Right cardiac atrium (tissue), 5 donors: Measurements from ENCODE around the gene MCTP2. TPM values are rescaled to one million over a fixed set of nuclear protein-coding genes. Genes with fewer than 3 reads are reported as not detected.

ENCODE experiments used
- ATAC-seq, 2 donors: fragments of 200-7000 bp; cut with Tn5 transposase; one replicate each; pipeline versions ENCODE4 v1.8.0 to v1.9.1; 2020; ENCODE audit warnings: moderate library complexity in 2 of 2, mild to moderate bottlenecking in 1 of 2
- DNase-seq, 3 donors: peaks; one replicate each; pipeline ENCODE4 v3.0.0-alpha.2; 2020
- H3K27ac ChIP-seq: one replicate; pipeline ENCODE4 v1.5.1; 2013; ENCODE audit warnings: mild to moderate bottlenecking, low read length, control low read depth, moderate library complexity
- H3K27me3 ChIP-seq: one replicate; pipeline ENCODE4 v1.6.1; 2013; ENCODE audit not compliant: control insufficient read depth, insufficient read depth
- H3K4me1 ChIP-seq: one replicate; pipeline ENCODE4 v1.6.1; 2013; ENCODE audit warnings: low read length; ENCODE audit not compliant: control insufficient read depth, insufficient read depth
- H3K4me3 ChIP-seq: one replicate; pipeline ENCODE4 v1.5.1; 2013; ENCODE audit warnings: low read length, control low read depth
- H3K9me3 ChIP-seq: one replicate; pipeline ENCODE4 v1.6.1; 2013; ENCODE audit warnings: low read length; ENCODE audit not compliant: control insufficient read depth
- WGBS: extraction: QIAGEN DNeasy Blood & Tissue Kit; methylation state at CpG from one replicate; pipeline ENCODE4 v1.1.7; 2013; 5-methylcytosine and 5-hydroxymethylcytosine counted together
- intact Hi-C, 4 donors: fragments of 100-400 bp; cut with DNase I; formaldehyde crosslinking; loops; one replicate each; pipeline versions ENCODE4 v1.11.0 to v1.14.0; 2022 to 2023
- polyA plus RNA-seq: library from polyadenylated mRNA; stranded (reverse); fragments of 200-250 nt; gene quantifications from one replicate; pipeline ENCODE4 v1.2.3, GENCODE V29; 2013
- total RNA-seq, 4 donors: library from RNA; stranded (reverse); fragmentation: NEBNext Ultra II Directional; extraction: Animal tissue kit (Norgen Biotek cat#: 25700); gene quantifications; one replicate each; pipeline ENCODE4 v1.2.1, GENCODE V29; 2021
- donor health status: healthy with polysubstance abuse.
- donor health status: DM: no; HTN: yes; CAD: no.
- donor health status: DM: no; HTN: no; CAD: no.
- donor health status: DM: no; HTN: yes; CAD: no; lungs with severe emphysema.
- donor health status: DM: yes; HTN: yes; CAD: no.

Gene MCTP2
- total and polyA plus RNA-seq, 5 donors: 0.11 to 1.2 (median 0.72) TPM

DNA sequence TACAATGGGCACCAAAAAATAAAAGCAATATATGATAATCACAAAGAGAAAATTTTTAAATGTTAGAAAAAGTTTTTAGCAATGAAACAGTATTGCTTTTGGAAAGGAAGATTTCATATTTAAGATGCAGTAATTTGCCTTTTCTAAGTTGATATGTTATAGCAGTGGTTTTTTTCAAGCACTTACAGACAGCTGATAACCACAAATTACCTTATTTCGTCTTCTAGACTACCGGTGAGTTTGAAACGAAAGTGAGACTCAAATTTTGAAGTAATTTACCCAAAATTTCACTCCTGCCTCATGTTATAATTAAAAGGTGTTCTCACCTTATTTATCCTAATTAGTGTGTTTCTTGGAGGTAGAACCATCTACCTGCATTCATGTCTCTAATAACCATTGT is 207.8 kb downstream of the MCTP2 start:
- no peaks in the 10 kb centered on the region for H3K27me3 ChIP-seq
- H3K4me3 ChIP-seq: no peak overlapping the region
- DNase-seq (no peak), ATAC-seq (no peak)
- intact Hi-C loops: no loop called here
- H3K27ac ChIP-seq: no peak overlapping the region
- no peaks in the 10 kb centered on the region for H3K9me3 ChIP-seq
- H3K4me1 ChIP-seq: no peaks in the 10 kb centered on the region
- 87% methylated on average over 3 of the region's 3 CpGs for WGBS

DNA sequence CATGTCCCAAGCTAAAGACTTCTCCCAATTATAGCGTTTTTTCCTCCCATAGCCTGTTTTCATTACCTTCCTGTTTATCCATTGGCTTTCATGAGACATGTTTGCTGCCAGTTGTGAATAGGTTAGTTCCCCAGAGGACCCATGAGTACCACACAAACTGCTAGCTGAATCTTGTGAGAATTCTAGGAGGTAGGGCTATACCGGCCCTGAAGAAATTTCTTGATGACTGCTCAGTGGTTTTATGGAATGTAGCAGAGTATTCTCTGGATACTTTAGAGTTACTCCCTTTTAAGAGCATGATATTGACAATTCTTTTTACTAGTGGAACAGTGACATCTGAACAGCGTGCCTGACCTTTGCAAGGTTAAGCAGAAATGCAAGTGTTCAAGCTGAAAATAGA is 210.4 kb downstream of the MCTP2 start:
- Histone ChIP-seq H3K9me3 (no peaks in the 10 kb centered on the region), H3K27me3 (no peaks in the 10 kb centered on the region), H3K27ac (no peak overlapping the region), H3K4me1 (no peaks in the 10 kb centered on the region), H3K4me3 (no peak overlapping the region)
- WGBS: 82% methylated on average over 3 of the region's 3 CpGs
- DNase-seq: no peak
- ATAC-seq: no peak
- intact Hi-C loops: no loop called here

- Histone ChIP-seq H3K4me3 (no peak overlapping the region), H3K27me3 (no peaks in the 10 kb centered on the region), H3K4me1 (no peaks in the 10 kb centered on the region), H3K27ac (no peak overlapping the region), H3K9me3 (no peaks in the 10 kb centered on the region)
- intact Hi-C loops: no loop called here
- WGBS: 70% methylated on average over 1 of the region's 1 CpG
- ATAC-seq (no peak), DNase-seq (no peak)
Measured at GRCh38 chr15:94442480-94442879, 211.1 kb downstream of the MCTP2 start.

GRCh38 chr15:94443186-94443585 is 211.8 kb downstream of the MCTP2 start:
- intact Hi-C loops: no loop called here
- Histone ChIP-seq H3K27me3 (no peaks in the 10 kb centered on the region), H3K27ac (no peak overlapping the region), H3K4me1 (no peaks in the 10 kb centered on the region), H3K4me3 (no peak overlapping the region), H3K9me3 (no peaks in the 10 kb centered on the region)
- DNase-seq (no peak), ATAC-seq (no peak)
- 79% methylated on average over 5 of the region's 5 CpGs for WGBS

GRCh38 chr15:94445566-94446160 is 214.3 kb downstream of the MCTP2 start:
- H3K4me1 ChIP-seq: no peaks in the 10 kb centered on the region
- WGBS: 60% methylated on average over 7 of the region's 7 CpGs
- no peak overlapping the region for H3K4me3 ChIP-seq
- ATAC-seq: no peak
- H3K27me3 ChIP-seq: no peaks in the 10 kb centered on the region
- intact Hi-C loops: no loop called here
- H3K9me3 ChIP-seq: no peaks in the 10 kb centered on the region
- no peak overlapping the region for H3K27ac ChIP-seq
- no peak for DNase-seq

- Histone ChIP-seq H3K4me3 (no peak overlapping the region), H3K27ac (no peak overlapping the region), H3K27me3 (no peaks in the 10 kb centered on the region), H3K9me3 (no peaks in the 10 kb centered on the region), H3K4me1 (no peaks in the 10 kb centered on the region)
- DNase-seq: no peak
- intact Hi-C loops: no loop called here
- no peak for ATAC-seq
Measured at GRCh38 chr15:94446441-94446840, 215.1 kb downstream of the MCTP2 start.

DNA sequence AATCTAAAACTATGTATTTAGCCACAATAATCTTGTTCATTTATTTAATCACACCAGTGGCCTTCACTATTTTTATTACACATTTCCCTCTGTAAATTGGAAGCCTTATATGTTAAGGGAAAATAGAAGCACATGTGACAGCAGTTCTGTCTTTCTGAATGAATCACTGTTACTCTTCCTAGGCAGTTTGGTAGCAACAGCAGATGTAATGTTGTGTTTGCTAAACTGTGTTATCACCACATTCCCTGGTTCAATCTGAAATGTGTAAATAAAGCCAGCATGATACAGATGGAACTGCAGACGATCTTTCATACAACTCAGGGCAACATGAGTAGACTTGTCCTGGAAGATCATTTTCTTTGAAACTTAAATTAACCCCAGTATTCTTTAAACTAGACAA is 220.1 kb downstream of the MCTP2 start:
- no peaks in the 10 kb centered on the region for H3K27me3 ChIP-seq
- no peak overlapping the region for H3K4me3 ChIP-seq
- 45% methylated on average over 1 of the region's 1 CpG for WGBS
- no peaks in the 10 kb centered on the region for H3K9me3 ChIP-seq
- ATAC-seq (no peak), DNase-seq (no peak)
- intact Hi-C loops: no loop called here
- H3K27ac ChIP-seq: no peak overlapping the region
- no peaks in the 10 kb centered on the region for H3K4me1 ChIP-seq

GRCh38 chr15:94453227-94453988 is 222.0 kb downstream of the MCTP2 start:
- intact Hi-C loops: no loop called here
- H3K27ac ChIP-seq: no peak overlapping the region
- 86% methylated on average over 1 of the region's 1 CpG for WGBS

GRCh38 chr15:94455297-94455696 is 223.9 kb downstream of the MCTP2 start:
- no peak for ATAC-seq
- H3K27ac ChIP-seq: no peak overlapping the region
- no peak for DNase-seq
- WGBS: 94% methylated on average over 9 of the region's 9 CpGs
- no peaks in the 10 kb centered on the region for H3K9me3 ChIP-seq
- intact Hi-C loops: no loop called here
- no peak overlapping the region for H3K4me3 ChIP-seq
- H3K27me3 ChIP-seq: no peaks in the 10 kb centered on the region
- no peaks in the 10 kb centered on the region for H3K4me1 ChIP-seq

More at GRCh38 chr15:94453227-94453988, 222.0 kb downstream of the MCTP2 start:
- Histone ChIP-seq H3K9me3 (no peaks in the 10 kb centered on the region), H3K4me3 (no peak overlapping the region), H3K4me1 (no peaks in the 10 kb centered on the region), H3K27me3 (no peaks in the 10 kb centered on the region)
- DNase-seq (no peak), ATAC-seq (no peak)

GRCh38 chr15:94456226-94456625 is 224.9 kb downstream of the MCTP2 start:
- H3K27ac ChIP-seq: no peak overlapping the region

DNA sequence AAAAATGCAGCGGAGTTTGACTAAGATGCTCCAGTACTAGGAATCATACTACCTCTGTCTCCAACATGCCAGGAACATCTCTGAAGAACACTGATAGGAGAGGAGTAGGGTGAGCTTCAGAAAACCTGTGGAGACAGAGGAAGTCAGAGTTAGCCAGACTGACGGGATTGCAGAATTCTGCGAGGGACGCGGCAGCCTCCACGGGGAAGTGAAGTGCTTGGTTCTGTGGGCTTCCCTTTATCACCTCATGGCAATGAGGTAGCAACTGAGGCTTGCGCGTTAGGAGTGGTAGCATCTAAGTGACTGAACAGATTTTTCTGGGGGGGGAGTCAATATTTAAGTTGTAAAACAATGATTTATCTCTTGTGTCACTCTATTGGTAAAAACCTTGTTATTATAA is 226.3 kb downstream of the MCTP2 start:
- Histone ChIP-seq H3K9me3 (no peaks in the 10 kb centered on the region), H3K4me1 (no peaks in the 10 kb centered on the region), H3K27me3 (peaks cover 3% of the 10 kb centered on the region), H3K4me3 (no peak overlapping the region), H3K27ac (no peak overlapping the region)
- WGBS: 89% methylated on average over 8 of the region's 8 CpGs
- ATAC-seq (no peak), DNase-seq (no peak)
- intact Hi-C loops: no loop called here

More at GRCh38 chr15:94456226-94456625, 224.9 kb downstream of the MCTP2 start:
- 69% methylated on average over 5 of the region's 5 CpGs for WGBS
- H3K4me3 ChIP-seq: no peak overlapping the region
- H3K27me3 ChIP-seq: no peaks in the 10 kb centered on the region
- H3K4me1 ChIP-seq: no peaks in the 10 kb centered on the region
- intact Hi-C loops: no loop called here
- no peaks in the 10 kb centered on the region for H3K9me3 ChIP-seq
- no peak for DNase-seq
- no peak for ATAC-seq
